Ureter (tissue), 1 donor: Measurements from ENCODE around the gene COL4A4. TPM values are rescaled to one million over a fixed set of nuclear protein-coding genes. Genes with fewer than 3 reads are reported as not detected.
"Not testable (repeated sequence)": the region's sequence is repeated elsewhere in the genome, so short reads cannot be mapped to it uniquely, and the experiment has no call there.

Source experiments
- DNase-seq: peaks from one replicate; pipeline ENCODE4 v3.0.0-alpha.2; 2020; ENCODE audit warnings: low spot score
- total RNA-seq: library from RNA; stranded (reverse); gene quantifications from one replicate; pipeline ENCODE4 v1.2.4, GENCODE V29; 2023
- donor health status: DM: yes; HTN: yes; CAD: no.

Gene COL4A4
- total RNA-seq: 12.1 TPM

DNA sequence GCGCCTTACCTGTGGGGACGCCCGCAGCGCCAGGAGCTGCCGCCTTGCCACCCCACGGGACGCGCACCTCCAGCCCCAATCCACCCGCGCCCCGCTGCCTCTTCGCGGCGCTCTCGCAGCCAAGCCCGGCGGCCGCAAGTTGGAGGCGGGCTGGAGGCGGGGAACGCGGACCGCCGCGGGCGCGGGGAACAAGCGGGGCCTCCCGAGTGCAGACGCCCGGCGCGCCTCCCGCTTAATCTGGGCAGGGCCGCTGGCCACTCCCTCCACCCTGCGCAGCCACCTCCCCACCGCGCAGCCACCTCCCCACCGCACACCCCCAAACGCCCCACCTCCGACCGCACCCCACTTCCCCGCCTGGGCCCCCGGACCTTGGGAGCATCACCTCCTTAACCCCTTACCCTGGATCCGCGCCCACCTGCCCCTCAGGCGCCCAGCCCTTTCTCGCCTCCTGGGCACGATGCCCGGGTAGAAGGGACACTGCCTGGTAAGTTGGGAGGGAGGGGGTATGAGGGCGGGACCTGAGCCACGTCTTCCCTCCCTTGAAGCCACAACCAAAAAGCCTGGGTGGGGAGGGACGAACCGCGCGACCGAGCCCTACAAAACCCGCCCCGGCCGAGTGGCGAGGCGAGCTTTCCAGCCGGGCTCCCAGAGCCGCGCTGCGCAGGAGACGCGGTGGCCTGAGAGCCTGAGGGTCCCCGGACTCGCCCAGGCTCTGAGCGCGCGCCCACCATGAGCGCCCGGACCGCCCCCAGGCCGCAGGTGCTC, at the start of gene COL4A4, which contains the start of gene COL4A3:
Gene COL4A4, minus strand, starts transcription at position 208 of the 765 bp plus-strand sequence. CDS start 16,722 bp downstream, outside the sequence.
Gene COL4A3, plus strand, starts transcription at position 627 of the 765 bp plus-strand sequence. Its CDS starts 103 bp downstream, at position 730.
- DNase-seq: peak; percentile 61

DNA sequence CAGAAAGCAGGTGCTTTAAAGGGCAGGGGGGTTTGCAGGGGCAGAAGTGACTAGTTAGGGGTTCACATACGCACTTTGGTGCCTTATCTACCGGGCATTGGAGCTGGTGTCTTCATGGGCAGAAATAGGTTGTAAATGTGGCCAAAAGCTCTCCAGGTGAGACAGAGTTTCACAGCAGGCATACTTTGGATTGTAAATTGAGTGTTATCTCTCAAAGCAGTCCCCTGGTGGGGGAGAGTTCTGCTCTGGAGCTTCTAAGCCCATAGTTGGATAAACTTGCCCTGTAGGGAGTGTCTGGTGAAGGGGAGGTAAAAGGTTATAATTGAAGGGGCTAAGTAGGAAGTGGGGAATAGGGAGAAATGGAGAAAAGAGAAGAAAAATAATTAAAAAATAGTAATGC, 43.6 kb upstream of the COL4A4 start:
- DNase-seq: no peak

DNA sequence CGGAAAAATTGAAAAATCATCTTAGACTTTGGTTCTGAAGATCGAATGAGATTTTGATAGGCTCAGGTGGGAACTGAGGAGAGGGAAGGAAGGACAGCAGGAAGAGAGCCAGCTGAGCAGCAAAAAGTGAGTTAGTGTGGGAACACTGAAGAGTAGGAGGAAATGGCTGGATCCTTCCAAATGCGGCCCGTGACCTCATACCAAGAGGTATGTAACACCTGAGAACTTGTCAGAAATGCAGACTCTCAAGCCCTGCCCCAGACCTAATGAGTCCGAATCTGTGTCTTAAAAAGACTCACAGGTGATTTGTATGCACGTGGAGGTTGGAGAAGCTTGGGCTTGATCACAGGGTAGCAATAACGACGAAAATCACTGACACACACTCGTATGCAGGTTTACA, 42.4 kb upstream of the COL4A4 start:
- DNase-seq: no peak

DNA sequence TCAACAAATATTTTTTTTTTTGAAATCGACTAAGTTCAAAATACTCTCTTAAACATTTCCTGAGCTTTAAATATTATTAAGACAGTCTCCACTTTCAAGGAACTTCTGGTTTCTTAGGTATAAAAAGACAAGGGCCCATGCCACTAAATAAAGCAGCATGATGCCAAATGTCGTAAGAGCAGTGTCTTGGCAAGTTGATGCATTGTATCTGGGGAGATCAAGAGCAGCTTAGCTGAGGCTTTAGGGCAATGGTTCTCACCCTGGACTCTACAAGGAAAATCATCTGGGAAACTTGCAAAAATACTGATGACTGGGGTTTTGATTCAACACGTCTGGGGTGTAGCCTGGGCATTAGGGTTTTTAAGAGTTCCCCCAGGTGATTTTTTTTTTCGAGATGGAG, 41.7 kb upstream of the COL4A4 start:
- no peak for DNase-seq

DNA sequence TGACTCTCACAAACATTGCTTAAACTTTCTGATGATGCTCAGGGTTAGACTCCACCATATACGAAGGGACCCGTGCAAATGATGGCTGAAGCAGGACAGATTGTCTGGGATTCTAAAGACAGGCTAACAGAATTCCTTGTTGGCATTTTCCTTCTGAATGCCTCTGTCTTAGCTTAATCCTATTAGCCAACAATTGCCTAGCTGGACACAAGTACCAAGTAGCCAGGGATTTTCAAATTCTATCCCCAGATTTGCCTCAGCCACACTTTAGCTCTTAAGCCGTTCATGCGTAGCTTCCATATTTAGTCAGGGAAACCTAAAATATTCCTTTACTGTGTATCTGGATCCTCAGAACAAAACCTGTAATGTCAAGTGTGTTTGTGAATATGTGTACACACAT, 40.4 kb upstream of the COL4A4 start:
- DNase-seq: no peak

DNA sequence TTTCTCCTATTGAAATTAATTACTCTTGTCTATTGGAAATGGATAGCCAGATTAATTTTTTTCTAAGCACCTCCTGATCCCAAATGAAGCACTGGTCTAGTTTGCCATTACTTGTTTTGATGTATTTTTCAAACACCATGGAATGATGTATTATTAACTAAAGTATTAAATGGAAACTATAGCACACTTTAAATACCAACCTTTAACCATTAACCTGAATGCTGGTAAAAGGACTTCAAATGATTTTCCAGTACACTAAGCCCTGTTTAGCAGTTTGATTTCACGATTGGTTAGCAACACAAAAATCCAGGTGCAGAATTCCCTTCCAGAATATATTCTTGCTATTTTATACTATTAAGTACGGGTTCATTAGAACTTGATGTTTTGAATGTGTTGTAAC, 37.8 kb upstream of the COL4A4 start:
- DNase-seq: no peak

DNA sequence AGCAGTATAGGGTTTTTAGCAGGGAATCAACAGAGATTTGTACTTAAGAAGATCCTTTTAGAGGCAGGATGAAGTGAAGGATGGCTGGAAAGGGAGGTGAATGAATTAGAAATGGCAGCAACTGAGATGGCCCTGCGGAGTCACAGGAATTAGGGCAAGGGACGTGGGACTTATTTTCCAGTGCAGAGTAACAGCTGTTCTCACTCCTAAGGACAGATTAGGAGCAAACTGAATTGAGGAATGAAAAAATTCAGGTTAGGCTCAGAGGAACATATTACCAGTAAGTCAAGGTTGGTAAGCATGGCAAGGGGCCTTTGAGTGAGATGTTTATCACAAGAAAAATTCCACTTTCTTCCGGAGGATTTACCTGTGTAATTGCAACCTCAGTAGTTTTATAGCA, 34.9 kb upstream of the COL4A4 start:
- DNase-seq: no peak

DNA sequence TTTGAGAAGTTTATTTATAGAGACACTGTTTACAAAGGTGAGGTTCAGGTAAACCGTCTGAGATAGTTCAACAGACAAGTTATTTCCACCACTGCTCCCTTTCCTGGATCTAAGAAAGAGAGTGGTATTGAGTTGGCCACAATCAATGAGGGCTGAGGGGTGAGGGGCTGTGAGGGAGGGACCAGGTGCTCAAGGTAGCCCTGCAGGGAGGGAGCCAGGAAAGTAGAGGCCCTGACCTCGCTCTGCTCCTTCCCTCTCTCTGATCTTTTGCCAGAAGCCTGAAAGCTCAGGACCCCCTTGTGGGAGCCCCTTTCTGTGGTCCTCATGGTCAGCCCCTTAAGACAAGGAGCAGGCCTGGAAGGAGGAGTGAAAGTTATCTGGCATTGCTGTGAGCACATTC, 30.2 kb upstream of the COL4A4 start:
- no peak for DNase-seq

DNA sequence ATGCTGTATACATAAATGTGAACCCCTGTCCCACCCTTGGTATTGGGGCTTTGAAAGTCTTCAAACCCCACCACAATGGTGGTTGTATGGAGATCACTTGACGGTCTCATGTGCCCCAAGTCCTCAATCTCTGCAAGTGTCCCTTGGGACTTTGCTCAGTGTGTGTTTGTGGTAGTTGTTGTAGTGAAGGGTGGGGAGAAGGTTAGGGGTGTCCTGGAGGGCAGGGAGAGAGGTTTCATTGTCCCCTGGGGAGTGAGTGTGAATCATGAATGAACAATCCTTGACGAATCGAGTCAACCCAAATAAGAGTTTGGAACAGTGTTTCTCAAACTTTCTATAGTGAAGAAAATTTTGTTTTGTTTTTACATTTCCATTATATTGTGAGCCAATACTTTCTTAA, 28.5 kb upstream of the COL4A4 start:
- no peak for DNase-seq

DNA sequence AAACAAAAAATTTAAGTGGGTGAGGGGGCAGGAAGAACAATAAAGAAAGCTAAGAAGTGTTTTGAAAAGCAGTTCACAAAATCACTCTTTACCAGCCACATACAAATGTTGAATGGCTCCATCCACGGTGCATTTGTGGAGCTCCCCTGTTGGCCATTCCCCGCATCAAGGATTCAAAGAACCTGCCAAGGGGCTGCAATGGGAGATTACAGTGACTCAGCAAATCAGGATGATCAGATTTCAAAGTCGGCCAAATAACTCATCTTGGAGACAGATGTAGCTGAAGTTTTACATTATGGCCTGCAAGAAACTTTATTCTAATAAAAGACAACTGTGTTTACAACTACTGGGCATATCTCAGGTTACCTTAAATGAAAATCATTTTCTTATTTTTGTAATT, 27.4 kb upstream of the COL4A4 start:
- DNase-seq: no peak

DNA sequence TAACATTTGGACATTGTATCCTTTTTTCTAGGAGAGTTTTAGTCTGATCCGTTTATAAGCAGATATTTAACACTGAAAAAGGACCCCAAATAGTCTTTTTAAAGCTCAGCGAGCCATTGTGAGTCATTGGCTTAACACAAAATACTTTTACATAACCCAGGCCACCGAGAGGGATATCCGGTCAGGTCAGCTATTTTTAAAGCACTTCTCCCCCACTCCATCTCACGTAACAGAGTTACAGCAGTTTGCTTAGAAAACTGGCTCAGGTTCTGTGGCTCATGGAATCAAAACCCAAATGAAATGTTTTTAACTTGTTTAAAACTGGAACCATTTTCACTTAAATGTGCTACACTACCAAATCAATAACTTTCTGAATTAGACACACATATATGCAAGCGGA, 24.3 kb upstream of the COL4A4 start:
- DNase-seq: no peak

DNA sequence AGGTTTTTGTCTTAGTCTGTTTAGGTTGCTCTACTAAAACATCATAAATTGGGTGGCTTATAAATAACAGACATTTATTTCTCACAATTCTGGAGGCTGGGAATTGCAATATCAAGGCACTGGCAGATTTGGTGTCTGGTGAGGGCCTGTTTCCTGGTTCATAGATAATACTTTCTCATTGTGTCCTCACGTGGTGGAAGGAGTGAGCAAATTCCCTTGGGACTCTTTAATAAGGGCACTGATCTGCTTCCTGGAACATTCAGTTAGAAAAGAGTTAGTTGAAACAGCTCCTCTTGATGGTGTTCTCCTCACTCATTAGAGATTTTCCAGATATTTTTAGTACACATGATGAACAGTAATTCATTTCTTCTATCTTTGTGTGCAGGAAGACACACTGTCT, 22.7 kb upstream of the COL4A4 start:
- DNase-seq: no peak

DNA sequence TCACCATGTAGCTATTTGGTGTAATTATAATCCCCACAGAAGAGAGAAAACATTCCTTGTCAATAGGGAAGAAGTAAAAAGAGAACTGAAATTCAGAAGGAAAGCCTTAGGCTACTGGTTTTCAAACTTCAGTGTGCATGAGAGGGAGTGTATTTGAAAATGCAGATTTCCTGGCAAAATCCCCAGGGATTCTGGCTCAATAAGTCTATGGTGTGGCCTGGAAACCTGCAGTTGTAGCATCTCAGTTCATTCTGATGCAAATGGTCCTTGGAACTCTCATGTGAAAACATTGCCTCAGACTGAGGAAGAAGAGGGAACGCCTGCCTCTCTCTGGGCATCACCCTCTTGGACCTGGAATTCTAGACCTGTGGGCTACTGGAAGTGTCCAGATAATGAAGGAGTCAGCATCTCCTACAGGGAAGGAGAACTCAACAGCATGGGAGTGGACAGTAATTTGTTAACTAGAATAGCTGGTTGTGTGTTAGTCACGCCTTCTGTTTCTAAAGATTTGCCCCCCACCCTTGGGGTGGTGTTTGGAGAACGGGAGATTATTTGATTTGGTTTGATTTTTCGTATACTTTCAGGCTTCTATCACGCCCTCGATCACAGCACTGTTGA, 21.7 kb upstream of the COL4A4 start:
- DNase-seq: no peak

DNA sequence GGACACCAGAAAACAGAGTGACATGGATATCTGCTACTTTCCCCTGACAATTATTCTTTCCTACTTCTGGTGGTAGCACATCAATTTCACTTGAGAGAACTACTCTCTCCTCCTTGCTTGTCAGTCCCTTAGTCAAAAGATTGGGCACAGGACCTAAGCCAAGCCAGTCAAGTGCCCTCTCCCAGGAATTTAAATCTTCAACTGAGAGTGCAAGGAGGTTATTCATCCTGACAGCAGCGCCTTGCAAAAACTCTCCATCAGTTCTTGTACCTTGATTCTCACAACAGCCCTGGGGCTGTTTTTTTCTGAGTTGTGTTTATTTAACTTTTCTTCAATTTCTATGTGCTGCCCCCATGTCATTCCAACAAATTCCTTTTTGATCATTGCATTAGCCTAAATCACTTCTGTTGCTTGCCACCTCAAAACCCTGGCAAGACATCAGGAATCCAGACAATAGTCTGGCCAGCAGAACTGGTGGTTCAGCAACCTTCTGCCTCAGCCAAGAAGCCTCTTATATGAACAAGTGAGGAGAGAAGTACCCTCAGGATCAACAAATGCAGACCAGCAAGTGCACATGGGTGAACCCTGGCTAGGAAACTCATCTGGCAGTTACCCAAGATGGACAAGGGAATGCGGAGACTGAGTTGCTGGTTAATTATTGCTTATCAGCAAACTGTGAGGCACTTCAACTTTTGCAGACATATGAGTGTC, 19.8 kb upstream of the COL4A4 start:
- no peak for DNase-seq

DNA sequence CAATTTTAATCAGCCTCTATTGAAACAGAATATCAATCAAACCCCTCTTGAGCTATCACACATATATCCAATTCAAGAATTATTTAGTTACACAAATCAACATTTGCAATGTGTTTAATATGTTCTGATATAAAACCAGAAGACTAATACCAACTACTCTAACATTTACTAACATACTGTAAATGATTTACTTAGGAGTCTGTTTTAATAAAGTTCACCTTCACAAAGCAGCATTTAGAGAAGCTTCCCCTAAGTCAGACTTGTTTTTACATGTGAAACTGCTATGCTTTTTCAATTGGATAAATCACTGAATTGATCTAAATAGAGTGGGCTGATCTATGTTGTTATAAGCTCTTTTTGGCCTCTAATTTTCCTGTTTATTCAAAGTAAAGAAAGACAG, 18.8 kb upstream of the COL4A4 start:
- no peak for DNase-seq

DNA sequence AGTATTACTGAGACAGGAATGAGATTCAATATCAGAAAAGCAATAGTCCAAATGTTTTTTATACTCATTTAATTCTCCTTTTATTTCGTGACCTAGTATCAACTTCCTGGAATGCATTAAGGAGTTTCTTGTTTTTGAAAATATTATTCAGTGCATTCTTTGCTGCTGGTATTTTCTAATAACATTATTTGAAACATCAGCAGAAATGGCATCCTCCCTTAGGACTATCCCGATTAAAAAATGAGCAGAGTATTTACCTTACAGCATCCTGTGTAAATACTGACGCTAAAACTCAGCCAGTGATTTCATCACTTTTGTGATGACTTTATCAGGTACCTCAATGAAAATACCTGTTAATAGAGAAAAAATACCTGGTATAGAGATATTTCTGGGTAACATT, 16.8 kb upstream of the COL4A4 start:
- DNase-seq: no peak

DNA sequence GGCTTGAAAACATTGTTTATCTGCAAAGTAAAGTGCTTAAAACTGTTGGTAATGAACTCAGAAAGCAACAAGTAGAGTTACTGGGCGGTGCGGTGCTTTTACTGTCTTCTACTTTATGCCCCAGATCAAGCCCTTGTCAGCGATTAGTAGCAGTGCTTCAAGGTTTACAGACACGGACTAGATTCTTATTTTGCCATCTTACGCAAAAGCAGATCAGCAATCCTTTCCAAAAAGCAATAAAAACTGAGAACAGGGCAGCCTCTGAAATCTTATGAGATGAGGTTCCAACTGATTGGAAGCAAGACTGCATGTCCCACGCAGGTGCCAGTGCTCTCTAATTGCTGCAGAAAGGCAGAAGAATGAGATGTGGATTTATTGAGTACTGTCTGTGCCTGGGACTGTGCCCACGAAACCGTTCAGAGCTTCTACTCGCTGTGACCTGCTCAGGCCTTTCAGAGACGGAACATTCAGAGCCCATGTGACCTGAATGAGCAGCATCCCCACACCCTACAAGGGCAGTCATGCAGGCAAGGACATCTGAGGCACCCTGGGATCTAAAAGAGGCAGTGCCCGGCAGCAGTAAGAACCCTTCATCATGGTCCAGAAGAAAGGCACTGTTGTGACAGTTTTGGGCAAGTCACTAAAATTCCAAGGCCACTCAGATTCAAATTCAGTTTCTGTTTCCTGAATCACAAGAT, 16.1 kb upstream of the COL4A4 start:
- peak; percentile 44 for DNase-seq

DNA sequence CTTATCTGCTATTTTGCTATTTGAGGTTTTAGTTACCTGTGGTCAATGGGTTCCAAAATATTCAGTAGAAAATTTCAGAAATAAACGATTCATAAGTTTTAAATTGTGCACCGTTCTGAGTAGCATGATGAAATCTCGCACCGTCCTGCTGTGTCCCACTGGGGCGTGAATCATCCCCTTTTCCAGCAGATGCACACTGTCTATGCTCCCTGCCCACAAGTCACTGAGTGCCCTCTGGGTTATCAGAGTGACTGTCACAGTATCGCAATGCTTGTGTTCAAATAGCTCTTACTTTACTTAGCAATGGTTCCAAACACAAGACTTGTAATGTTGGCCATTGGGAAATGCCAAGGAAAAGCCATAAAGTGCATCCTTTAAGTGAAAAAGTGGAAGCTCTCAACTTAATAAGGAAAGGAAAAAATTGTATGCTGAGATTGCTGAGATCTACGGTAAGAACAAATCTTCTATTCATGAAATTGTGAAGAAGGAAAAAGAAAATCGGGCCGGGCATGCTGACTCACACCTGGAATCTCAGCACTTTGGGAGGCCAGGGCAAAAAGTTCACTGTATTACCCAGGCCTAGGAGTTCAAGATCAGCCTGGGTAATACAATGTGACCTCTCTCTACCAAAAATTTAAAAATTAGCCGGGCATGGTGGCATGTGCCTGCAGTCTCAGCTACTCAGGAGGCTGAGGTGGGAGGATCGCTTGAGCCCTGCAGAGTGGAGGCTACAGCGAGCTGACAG, 13.8 kb upstream of the COL4A4 start:
- no peak for DNase-seq

DNA sequence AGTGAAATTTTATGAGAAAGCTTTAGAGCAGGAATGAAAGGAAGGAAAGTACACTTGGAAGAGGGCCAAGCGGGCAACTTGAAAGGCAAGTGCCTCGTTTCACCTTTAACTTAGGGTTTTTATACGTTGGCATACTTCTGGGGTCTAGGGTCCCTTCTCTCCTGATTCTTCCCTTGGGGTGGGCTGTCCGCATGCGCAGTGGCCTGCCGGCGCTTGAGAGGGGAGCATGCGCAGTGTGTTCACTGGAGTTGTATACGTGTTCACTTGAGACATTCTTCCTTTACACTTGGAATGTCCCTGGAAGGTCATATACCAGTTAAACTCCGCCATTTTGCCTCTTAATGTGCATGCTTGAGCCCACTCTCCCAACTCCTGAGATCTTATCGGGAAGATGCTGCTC, 7.8 kb upstream of the COL4A4 start:
- not testable (repeated sequence) for DNase-seq

DNA sequence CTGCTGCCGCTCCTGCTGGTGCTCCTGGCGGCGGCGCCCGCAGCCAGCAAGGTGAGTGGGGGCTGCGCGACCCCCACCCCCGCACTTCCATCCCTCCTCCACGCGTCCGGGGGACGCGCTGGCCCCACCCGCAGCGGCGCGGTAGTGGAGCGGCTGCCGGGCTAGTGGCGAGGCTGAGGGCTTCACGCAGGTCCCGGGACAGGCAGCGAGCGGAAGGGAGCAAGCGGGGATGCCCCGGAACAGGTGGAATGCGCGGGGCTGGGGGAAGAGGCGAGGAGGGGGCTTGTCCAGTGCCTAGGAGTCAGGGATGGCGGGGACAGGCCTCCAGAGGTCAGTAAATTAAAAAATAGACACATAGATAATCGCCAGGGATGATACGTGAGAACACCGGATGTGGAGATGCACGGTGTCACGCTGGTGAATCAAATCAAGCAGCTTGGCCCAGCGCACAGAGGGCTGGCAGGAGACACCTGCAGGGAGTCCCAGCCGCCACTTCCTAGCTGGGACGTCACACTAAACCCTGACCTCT, 822 bp upstream of the COL4A4 start:
- no peak for DNase-seq

DNA sequence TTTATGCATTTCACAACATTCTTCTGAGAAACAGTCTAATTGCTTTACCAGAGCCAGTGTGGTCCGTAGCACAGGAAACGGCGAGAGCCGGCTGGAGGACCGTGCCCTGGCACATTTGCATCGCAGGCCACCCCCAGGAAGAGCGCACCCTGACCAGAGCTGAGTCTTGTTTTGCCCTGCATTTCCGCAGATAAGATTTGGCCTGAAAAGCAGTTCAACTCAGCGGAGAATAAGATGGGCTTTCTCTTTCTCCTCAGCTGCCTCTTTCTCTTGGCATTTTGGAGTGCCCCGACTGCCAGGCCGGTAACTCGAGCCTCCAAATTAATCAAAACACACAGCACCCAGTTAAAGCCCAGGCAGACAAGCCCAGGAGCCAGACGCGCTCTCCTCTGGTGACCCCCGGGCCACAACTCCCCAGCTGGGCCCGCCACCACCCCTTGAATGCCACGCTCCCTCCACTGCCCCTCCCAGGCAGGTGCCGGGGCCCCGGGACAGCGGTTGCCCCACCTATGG, 464 bp downstream of the COL4A4 start:
- DNase-seq: no peak
